Psoas muscle (tissue), 8 donors: ENCODE data around the gene NYAP2. TPM values are rescaled to one million over a fixed set of nuclear protein-coding genes. Genes with fewer than 3 reads are reported as not detected.

Source experiments
- ATAC-seq, 4 donors: fragments of 200-7000 bp; cut with Tn5 transposase; one replicate each; pipeline ENCODE4 v1.9.1; 2020; ENCODE audit warnings: moderate library complexity in 3 of 4, mild to moderate bottlenecking in 2 of 4
- DNase-seq, 2 donors: peaks; one replicate each; pipeline ENCODE4 v3.0.0-alpha.2; 2020
- H3K27ac ChIP-seq: fragments of 200-600 bp; one replicate; pipeline ENCODE4 v1.8.0; 2022
- H3K27me3 ChIP-seq, 3 donors: fragments of 200-600 bp in 1 of 3; one replicate each; pipeline versions ENCODE4 v1.6.1 to v1.8.0; 2013 to 2022; ENCODE audit warnings: low read length in 2 of 3, mild to moderate bottlenecking in 2 of 3, moderate library complexity in 1 of 3; ENCODE audit not compliant: insufficient read depth in 3 of 3
- H3K36me3 ChIP-seq, 2 donors: fragments of 200-600 bp in 1 of 2; one replicate each; pipeline versions ENCODE4 v1.6.1 to v1.8.0; 2013 to 2022; ENCODE audit warnings: low read depth in 1 of 2, mild to moderate bottlenecking in 1 of 2, moderate library complexity in 1 of 2; ENCODE audit not compliant: insufficient read depth in 1 of 2
- H3K4me1 ChIP-seq: fragments of 200-600 bp; one replicate; pipeline ENCODE4 v1.8.0; 2022
- H3K4me3 ChIP-seq: fragments of 200-600 bp; one replicate; pipeline ENCODE4 v1.8.0; 2022; ENCODE audit warnings: mild to moderate bottlenecking
- H3K9me3 ChIP-seq: fragments of 200-600 bp; one replicate; pipeline ENCODE4 v1.8.0; 2022
- WGBS, 3 donors: extraction: QIAGEN DNeasy Blood & Tissue Kit; methylation state at CpG; one replicate each; pipeline versions ENCODE4 v1.1.6 to v1.1.7; 2013; 5-methylcytosine and 5-hydroxymethylcytosine counted together
- intact Hi-C, 2 donors: fragments of 100-400 bp; cut with DNase I; formaldehyde crosslinking; loops; one replicate each; pipeline versions ENCODE4 v1.11.0 to v1.14.2; 2022
- polyA plus RNA-seq, 3 donors: library from polyadenylated mRNA; stranded (reverse); fragments of 200-250 nt; gene quantifications; one replicate each; pipeline ENCODE4 v1.2.3, GENCODE V29; 2013
- total RNA-seq, 4 donors: library from RNA; stranded (reverse); fragmentation: NEBNext Ultra II Directional in 2 of 4; extraction: Animal tissue kit (Norgen Biotek cat#: 25700) in 2 of 4; gene quantifications; one replicate each; pipeline versions ENCODE4 v1.2.1 to v1.2.4, GENCODE V29; 2021 to 2023
- TF ChIP-seq, protein P1 (sequence below): fragments of 200-600 bp; IDR thresholded peaks from one replicate; pipeline ENCODE4 v1.8.0; 2022; ENCODE audit warnings: antibody characterized with exemption
- donor health status: healthy with polysubstance abuse.
- donor health status: DM: no; HTN: no; CAD: no; lungs with moderate emphysema.
- donor health status: Bipolar disorder and iron deficiency.
- donor health status: healthy.
- donor health status: DM: yes; HTN: yes; CAD: no.
- donor health status: DM: no; HTN: no; CAD: no.
- donor health status: DM: no; HTN: no; CAD: no.
- donor health status: DM: yes; HTN: yes; CAD: no.

The NYAP2 gene
- total and polyA plus RNA-seq, 7 donors = 0.03 to 5.0 (median 0.90) TPM

DNA sequence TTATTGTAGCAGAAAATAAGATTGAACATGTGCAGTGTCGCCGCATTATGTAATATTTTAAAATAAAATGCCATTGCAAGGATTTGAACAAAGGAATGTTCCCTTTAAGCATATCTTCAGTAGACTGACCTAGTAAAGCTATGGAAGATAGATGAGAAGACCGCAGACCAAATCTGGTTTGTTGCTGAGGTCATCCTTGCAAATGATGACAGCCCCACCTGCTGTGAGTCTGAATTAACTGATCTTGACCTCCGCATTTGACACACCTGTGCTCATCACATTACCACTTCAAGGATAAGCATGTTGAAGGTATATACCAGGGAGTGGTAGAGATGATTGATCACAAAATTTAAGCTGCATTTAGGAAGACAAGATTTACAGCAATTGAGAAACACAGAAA is 96.2 kb downstream of the NYAP2 start:
- ATAC-seq (no peak), DNase-seq (no peak)
- WGBS, 3 donors = 95 to 98% (median 95%) methylated on average over 4 of the region's 4 CpGs
- intact Hi-C loops = no loop called here
- TF ChIP-seq, protein P1, sequence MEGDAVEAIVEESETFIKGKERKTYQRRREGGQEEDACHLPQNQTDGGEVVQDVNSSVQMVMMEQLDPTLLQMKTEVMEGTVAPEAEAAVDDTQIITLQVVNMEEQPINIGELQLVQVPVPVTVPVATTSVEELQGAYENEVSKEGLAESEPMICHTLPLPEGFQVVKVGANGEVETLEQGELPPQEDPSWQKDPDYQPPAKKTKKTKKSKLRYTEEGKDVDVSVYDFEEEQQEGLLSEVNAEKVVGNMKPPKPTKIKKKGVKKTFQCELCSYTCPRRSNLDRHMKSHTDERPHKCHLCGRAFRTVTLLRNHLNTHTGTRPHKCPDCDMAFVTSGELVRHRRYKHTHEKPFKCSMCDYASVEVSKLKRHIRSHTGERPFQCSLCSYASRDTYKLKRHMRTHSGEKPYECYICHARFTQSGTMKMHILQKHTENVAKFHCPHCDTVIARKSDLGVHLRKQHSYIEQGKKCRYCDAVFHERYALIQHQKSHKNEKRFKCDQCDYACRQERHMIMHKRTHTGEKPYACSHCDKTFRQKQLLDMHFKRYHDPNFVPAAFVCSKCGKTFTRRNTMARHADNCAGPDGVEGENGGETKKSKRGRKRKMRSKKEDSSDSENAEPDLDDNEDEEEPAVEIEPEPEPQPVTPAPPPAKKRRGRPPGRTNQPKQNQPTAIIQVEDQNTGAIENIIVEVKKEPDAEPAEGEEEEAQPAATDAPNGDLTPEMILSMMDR = no peak
- no peaks in the 10 kb centered on the region for H3K36me3 ChIP-seq
- no peak overlapping the region for H3K27ac ChIP-seq
- no peaks in the 10 kb centered on the region for H3K27me3 ChIP-seq
- no peaks in the 10 kb centered on the region for H3K4me1 ChIP-seq
- no peak overlapping the region for H3K4me3 ChIP-seq
- H3K9me3 ChIP-seq = no peaks in the 10 kb centered on the region

DNA sequence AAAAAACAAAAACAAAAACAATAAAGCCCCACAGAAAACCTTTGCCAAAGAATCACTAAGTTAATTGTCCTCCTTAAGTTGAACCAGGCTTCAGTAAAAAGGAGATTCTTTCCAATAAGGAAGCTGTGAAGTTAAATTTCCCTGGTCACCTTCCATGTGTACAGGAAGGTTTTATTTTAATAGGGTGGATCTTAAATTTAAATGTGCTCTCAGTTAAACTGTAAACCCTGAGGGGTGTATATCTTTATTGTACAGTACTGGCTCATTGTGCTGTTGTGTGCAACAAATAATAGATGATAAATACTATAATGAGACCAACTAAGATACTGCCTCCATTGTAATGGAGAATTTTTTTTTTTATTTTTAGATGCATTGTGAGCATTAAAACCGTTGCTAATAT is 97.1 kb downstream of the NYAP2 start:
- Histone ChIP-seq H3K4me1 (no peaks in the 10 kb centered on the region), H3K27me3 (no peaks in the 10 kb centered on the region), H3K4me3 (no peak overlapping the region), H3K36me3 (no peaks in the 10 kb centered on the region), H3K9me3 (no peaks in the 10 kb centered on the region), H3K27ac (no peak overlapping the region)
- ATAC-seq (no peak), DNase-seq (no peak)
- TF ChIP-seq, protein P1 = no peak
- intact Hi-C loops = no loop called here
- WGBS, 3 donors = 72 to 75% (median 74%) methylated on average over 1 of the region's 1 CpG

DNA sequence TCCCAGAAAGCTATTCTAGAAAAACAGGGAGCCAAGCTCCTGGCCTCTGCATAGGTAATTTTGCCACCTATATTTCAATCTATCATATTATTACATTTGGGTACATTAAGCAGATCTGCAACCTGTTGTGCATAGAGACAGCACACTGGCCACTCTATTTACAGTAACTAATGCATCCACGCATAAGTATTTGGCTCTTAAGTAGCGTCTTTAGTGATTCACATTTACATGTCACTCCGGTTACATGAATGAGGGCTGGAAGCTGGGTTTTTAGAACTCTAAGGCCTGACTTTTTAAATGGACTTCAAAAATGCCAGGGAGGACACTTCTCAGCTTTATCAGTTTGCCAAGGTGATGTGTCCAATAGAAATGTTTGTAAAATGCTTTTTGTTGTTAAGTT is 97.7 kb downstream of the NYAP2 start:
- WGBS, 3 donors = 85 to 89% (median 89%) methylated on average over 3 of the region's 3 CpGs
- intact Hi-C loops = no loop called here
- no peak for ATAC-seq

DNA sequence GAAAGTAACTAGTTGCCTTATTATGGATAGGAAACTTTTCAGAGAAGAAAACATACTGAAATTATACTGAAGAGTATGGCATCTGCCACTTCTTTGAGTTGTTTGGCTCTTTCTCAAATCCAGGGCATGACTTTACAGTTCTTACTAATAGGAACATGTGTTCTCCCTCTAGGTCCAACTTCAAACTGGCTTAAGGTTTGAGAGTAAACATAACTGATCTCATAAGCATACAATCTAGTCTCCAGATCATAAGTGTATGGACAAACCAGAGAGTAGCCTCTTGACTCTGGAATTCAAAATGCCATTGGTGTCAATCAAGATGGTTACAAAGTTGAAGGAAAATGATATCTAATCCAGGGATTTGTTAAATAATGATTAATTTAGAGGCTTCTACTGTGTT is 101.5 kb downstream of the NYAP2 start:
- no peaks in the 10 kb centered on the region for H3K9me3 ChIP-seq
- no peaks in the 10 kb centered on the region for H3K36me3 ChIP-seq
- ATAC-seq = no peak
- no peaks in the 10 kb centered on the region for H3K27me3 ChIP-seq
- no peaks in the 10 kb centered on the region for H3K4me1 ChIP-seq
- H3K4me3 ChIP-seq = no peak overlapping the region
- intact Hi-C loops = no loop called here
- no peak for DNase-seq
- no peak overlapping the region for H3K27ac ChIP-seq
- TF ChIP-seq, protein P1 = no peak

More for the DNA sequence above, 97.7 kb downstream of the NYAP2 start:
- Histone ChIP-seq H3K27me3 (no peaks in the 10 kb centered on the region), H3K4me3 (no peak overlapping the region), H3K36me3 (no peaks in the 10 kb centered on the region), H3K4me1 (no peaks in the 10 kb centered on the region), H3K9me3 (no peaks in the 10 kb centered on the region), H3K27ac (no peak overlapping the region)
- DNase-seq = no peak
- TF ChIP-seq, protein P1 = no peak

DNA sequence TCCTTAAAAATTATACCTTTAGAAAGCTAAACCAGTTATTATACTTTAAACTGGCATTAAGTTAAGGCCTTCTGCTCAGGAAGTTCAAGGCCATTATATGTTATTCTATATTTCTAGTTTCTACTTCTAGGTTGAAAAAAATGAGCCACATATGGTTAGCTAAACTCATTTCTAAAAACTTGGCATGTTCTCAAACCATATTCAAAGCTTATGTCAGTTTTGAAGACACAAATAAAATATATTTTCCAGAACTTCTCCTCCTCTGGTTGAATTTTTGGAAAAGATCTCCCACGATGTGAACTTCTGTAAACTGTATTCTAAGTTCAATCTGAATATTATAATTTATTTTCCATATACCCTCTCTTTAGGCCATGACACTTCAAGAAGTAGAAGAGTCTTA is 103.5 kb downstream of the NYAP2 start:
- intact Hi-C loops = no loop called here
- TF ChIP-seq, protein P1 = no peak
- H3K36me3 ChIP-seq = no peaks in the 10 kb centered on the region
- WGBS, 3 donors = 67 to 82% (median 69%) methylated on average over 1 of the region's 1 CpG
- no peak overlapping the region for H3K4me3 ChIP-seq
- no peaks in the 10 kb centered on the region for H3K9me3 ChIP-seq
- no peak overlapping the region for H3K27ac ChIP-seq
- ATAC-seq = no peak
- H3K4me1 ChIP-seq = no peaks in the 10 kb centered on the region
- DNase-seq = no peak
- H3K27me3 ChIP-seq = no peaks in the 10 kb centered on the region
